ENCODE measurements around the gene NFIC. TPM values are rescaled to one million over a fixed set of nuclear protein-coding genes. Genes with fewer than 3 reads are reported as not detected.

Gene NFIC
- total and polyA plus RNA-seq, 10 of the 15 experiments (the other 5 are each of a cell fraction or from before 2014, with no cell fraction given): 0.71 to 53.5 (median 10.2) TPM

- 89% methylated on average over 2 of the region's 2 CpGs for WGBS (ENCODE audit: insufficient coverage, insufficient replicate concordance, low lambda C conversion rate, missing lambda C conversion rate)
- no peak overlapping the region for H3K9ac ChIP-seq (ENCODE audit: control insufficient read depth, insufficient read depth, low read length)
- H2AFZ ChIP-seq (ENCODE audit: control insufficient read depth, low read depth, low read length): no peak overlapping the region
- peaks cover 4% of the 10 kb centered on the region; the same call in 1 of the 2 replicates for H3K4me1 ChIP-seq (ENCODE audit: control insufficient read depth, insufficient read depth, low read length)
- CTCF ChIA-PET: interaction anchor here (0.6 kb wide), 1 partner anchor 90 kb away, joined by 3 read pairs; no protein-coding TSS in a partner anchor
- BruUV-seq (replicated peaks): no TSS peak
- in situ Hi-C loops (cut with MboI): no loop called here
- no peaks in the 10 kb centered on the region for H3K27me3 ChIP-seq (replicated peaks in 1 of 2; ENCODE audit: control insufficient read depth in 2 of 2, insufficient read depth in 2 of 2, low read length in 1 of 2)
- SMC1A ChIA-PET (ENCODE audit: uncharacterized antibody, unreplicated experiment): interaction anchor here (0.6 kb wide), 1 partner anchor 35 kb away, joined by 3 read pairs; no protein-coding TSS in a partner anchor
- H3K79me2 ChIP-seq (ENCODE audit: control insufficient read depth, insufficient read depth, low read length): peaks cover 5% of the 10 kb centered on the region
- no peak overlapping the region for H3K27ac ChIP-seq (ENCODE audit: control insufficient read depth, insufficient read depth)
- intact Hi-C loops (cut with micrococcal nuclease; ENCODE audit: unreplicated experiment): no loop called here
- H3K4me3 ChIP-seq: no peak overlapping the region
- TF ChIP-seq KAT2A (conservative IDR thresholded peaks at IDR 0.05; ENCODE audit: control insufficient read depth, low read depth, low read length) (no peak), BRCA1 (IDR thresholded peaks at IDR 0.05; ENCODE audit: low read depth, low read length) (no peak), E2F8 (IDR thresholded peaks at IDR 0.05; ENCODE audit: low read depth, partially characterized antibody) (no peak), ZBTB40 (IDR thresholded peaks at IDR 0.05; ENCODE audit: borderline replicate concordance) (no peak), FOXM1 (IDR thresholded peaks at IDR 0.05; ENCODE audit: low read depth, low read length) (no peak), SREBF1 (IDR thresholded peaks at IDR 0.05; ENCODE audit: low read length) (no peak)
- RAD21 ChIA-PET (ENCODE audit: unreplicated experiment): no interaction called here
- DNase-seq (ENCODE audit: low read depth, low spot score) (no peak), ATAC-seq (no peak), FAIRE-seq (no peak)
- H3K9me3 ChIP-seq (replicated peaks; ENCODE audit: control insufficient read depth, insufficient read depth, low read length): no peaks in the 10 kb centered on the region
- POLR2A ChIA-PET: no interaction called here
- H4K20me1 ChIP-seq (ENCODE audit: control insufficient read depth, insufficient read depth): no peaks in the 10 kb centered on the region
- H3K4me2 ChIP-seq (ENCODE audit: control insufficient read depth, insufficient read depth): no peak overlapping the region
- peaks cover 3 to 18% of the 10 kb centered on the region in 2 experiments; a peak in 2 of 4 replicates for H3K36me3 ChIP-seq (ENCODE audit: control insufficient read depth in 2 of 2, insufficient read depth in 2 of 2, low read length in 1 of 2)
Measured at GRCh38 chr19:3518659-3519058, 152.3 kb downstream of the NFIC start.

Small RNA genes lying within 50 kb of the gene (small RNA-seq; reads per million reads assigned to genes)
- not detected for gene AC005514.1

Other genes with a start within 250 kb of the NFIC start
Only the 7 nearest of the 13 such genes appear.
- gene NCLN, start 180.7 kb upstream of the NFIC start, total RNA-seq (2014; rRNA removed): 35.0 and 43.0 TPM in 2 replicates
- gene NCLN, start 180.7 kb upstream of the NFIC start, total RNA-seq (2014; rRNA removed; fragmentation: Illumina TruSeq; extraction: Trizol): 14.5 and 18.6 TPM in 2 replicates
- 69.2 and 79.1 TPM in 2 replicates for gene NCLN, start 180.7 kb upstream of the NFIC start, total RNA-seq (2021)
- 10.7 and 29.5 TPM in 2 replicates for gene NCLN, start 180.7 kb upstream of the NFIC start, polyA plus RNA-seq (2011; rRNA removed)
- 2.3 and 11.6 TPM in 2 replicates for gene NCLN, start 180.7 kb upstream of the NFIC start, polyA plus RNA-seq (2014; fragmentation: Illumina TruSeq; extraction: Trizol)
- gene NCLN, start 180.7 kb upstream of the NFIC start, polyA plus RNA-seq (2014; fragmentation: Nextera tagmentation; extraction: Ambion mirVana): 1 to 10 TPM; 2.2 to 7.2 TPM
- gene NCLN, start 180.7 kb upstream of the NFIC start, polyA plus RNA-seq (2014; rRNA removed): 42.6 and 64.0 TPM in 2 replicates
- 10 to 100 TPM; 71.8 to 75.2 TPM for gene NCLN, start 180.7 kb upstream of the NFIC start, polyA plus RNA-seq (2016; fragmentation: Nextera tagmentation; extraction: Ambion mirVana)
- gene CELF5, start 141.9 kb upstream of the NFIC start, total RNA-seq (2014; rRNA removed): not detected in 2 replicates
- not detected in 2 replicates for gene CELF5, start 141.9 kb upstream of the NFIC start, total RNA-seq (2014; rRNA removed; fragmentation: Illumina TruSeq; extraction: Trizol)
- not detected in 2 replicates for gene CELF5, start 141.9 kb upstream of the NFIC start, total RNA-seq (2021)
- gene CELF5, start 141.9 kb upstream of the NFIC start, polyA plus RNA-seq (2011; rRNA removed): 0.01 and 0.04 TPM in 2 replicates
- gene CELF5, start 141.9 kb upstream of the NFIC start, polyA plus RNA-seq (2014; fragmentation: Illumina TruSeq; extraction: Trizol): not detected in 2 replicates
- gene CELF5, start 141.9 kb upstream of the NFIC start, polyA plus RNA-seq (2014; fragmentation: Nextera tagmentation; extraction: Ambion mirVana): not detected
- 0.01 and 0.16 TPM in 2 replicates for gene CELF5, start 141.9 kb upstream of the NFIC start, polyA plus RNA-seq (2014; rRNA removed)
- gene CELF5, start 141.9 kb upstream of the NFIC start, polyA plus RNA-seq (2016; fragmentation: Nextera tagmentation; extraction: Ambion mirVana): not detected
- 0.17 TPM in 1 of 2 replicates, not detected in the other for gene SMIM24, start 113.9 kb downstream of the NFIC start, total RNA-seq (2014; rRNA removed)
- gene SMIM24, start 113.9 kb downstream of the NFIC start, total RNA-seq (2014; rRNA removed; fragmentation: Illumina TruSeq; extraction: Trizol): 0.41 TPM in 1 of 2 replicates, not detected in the other
- 0.36 TPM in 1 of 2 replicates, not detected in the other for gene SMIM24, start 113.9 kb downstream of the NFIC start, total RNA-seq (2021)
- 0.22 TPM in 1 of 2 replicates, not detected in the other for gene SMIM24, start 113.9 kb downstream of the NFIC start, polyA plus RNA-seq (2011; rRNA removed)
- gene SMIM24, start 113.9 kb downstream of the NFIC start, polyA plus RNA-seq (2014; fragmentation: Illumina TruSeq; extraction: Trizol): 0.24 TPM in 1 of 2 replicates, not detected in the other
- gene SMIM24, start 113.9 kb downstream of the NFIC start, polyA plus RNA-seq (2014; fragmentation: Nextera tagmentation; extraction: Ambion mirVana): under 1 TPM; 0.14 to 0.44 TPM
- gene SMIM24, start 113.9 kb downstream of the NFIC start, polyA plus RNA-seq (2014; rRNA removed): not detected in 2 replicates
- not detected for gene SMIM24, start 113.9 kb downstream of the NFIC start, polyA plus RNA-seq (2016; fragmentation: Nextera tagmentation; extraction: Ambion mirVana)
- gene SMIM44, start 116.9 kb downstream of the NFIC start, total RNA-seq (2014; rRNA removed): not detected in 2 replicates
- gene SMIM44, start 116.9 kb downstream of the NFIC start, total RNA-seq (2014; rRNA removed; fragmentation: Illumina TruSeq; extraction: Trizol): not detected in 2 replicates
- not detected in 2 replicates for gene SMIM44, start 116.9 kb downstream of the NFIC start, total RNA-seq (2021)
- not detected in 2 replicates for gene SMIM44, start 116.9 kb downstream of the NFIC start, polyA plus RNA-seq (2011; rRNA removed)
- gene SMIM44, start 116.9 kb downstream of the NFIC start, polyA plus RNA-seq (2014; fragmentation: Illumina TruSeq; extraction: Trizol): not detected in 2 replicates
- not detected for gene SMIM44, start 116.9 kb downstream of the NFIC start, polyA plus RNA-seq (2014; fragmentation: Nextera tagmentation; extraction: Ambion mirVana)
- not detected in 2 replicates for gene SMIM44, start 116.9 kb downstream of the NFIC start, polyA plus RNA-seq (2014; rRNA removed)
- not detected for gene SMIM44, start 116.9 kb downstream of the NFIC start, polyA plus RNA-seq (2016; fragmentation: Nextera tagmentation; extraction: Ambion mirVana)
- gene DOHH, start 134.1 kb downstream of the NFIC start, total RNA-seq (2014; rRNA removed): 20.2 and 25.4 TPM in 2 replicates
- 2.6 and 3.0 TPM in 2 replicates for gene DOHH, start 134.1 kb downstream of the NFIC start, total RNA-seq (2014; rRNA removed; fragmentation: Illumina TruSeq; extraction: Trizol)
- gene DOHH, start 134.1 kb downstream of the NFIC start, total RNA-seq (2021): 17.7 and 19.3 TPM in 2 replicates
- gene DOHH, start 134.1 kb downstream of the NFIC start, polyA plus RNA-seq (2011; rRNA removed): 1.8 and 4.0 TPM in 2 replicates
- gene DOHH, start 134.1 kb downstream of the NFIC start, polyA plus RNA-seq (2014; fragmentation: Illumina TruSeq; extraction: Trizol): 0.22 and 0.48 TPM in 2 replicates
- gene DOHH, start 134.1 kb downstream of the NFIC start, polyA plus RNA-seq (2014; fragmentation: Nextera tagmentation; extraction: Ambion mirVana): under 1 TPM; 0.11 to 0.38 TPM
- gene DOHH, start 134.1 kb downstream of the NFIC start, polyA plus RNA-seq (2014; rRNA removed): 19.7 and 24.6 TPM in 2 replicates
- 10 to 100 TPM; 23.5 to 28.6 TPM for gene DOHH, start 134.1 kb downstream of the NFIC start, polyA plus RNA-seq (2016; fragmentation: Nextera tagmentation; extraction: Ambion mirVana)
- 30.6 and 35.1 TPM in 2 replicates for gene FZR1, start 139.7 kb downstream of the NFIC start, total RNA-seq (2014; rRNA removed)
- gene FZR1, start 139.7 kb downstream of the NFIC start, total RNA-seq (2014; rRNA removed; fragmentation: Illumina TruSeq; extraction: Trizol): 9.6 and 12.3 TPM in 2 replicates
- 42.8 and 44.2 TPM in 2 replicates for gene FZR1, start 139.7 kb downstream of the NFIC start, total RNA-seq (2021)
- 13.0 and 28.1 TPM in 2 replicates for gene FZR1, start 139.7 kb downstream of the NFIC start, polyA plus RNA-seq (2011; rRNA removed)
- 2.2 and 15.4 TPM in 2 replicates for gene FZR1, start 139.7 kb downstream of the NFIC start, polyA plus RNA-seq (2014; fragmentation: Illumina TruSeq; extraction: Trizol)
- gene FZR1, start 139.7 kb downstream of the NFIC start, polyA plus RNA-seq (2014; fragmentation: Nextera tagmentation; extraction: Ambion mirVana): under 1 TPM; 0.11 to 0.55 TPM
- 30.8 and 46.7 TPM in 2 replicates for gene FZR1, start 139.7 kb downstream of the NFIC start, polyA plus RNA-seq (2014; rRNA removed)
- 10 to 100 TPM; 33.5 to 36.2 TPM for gene FZR1, start 139.7 kb downstream of the NFIC start, polyA plus RNA-seq (2016; fragmentation: Nextera tagmentation; extraction: Ambion mirVana)
- gene TEKTIP1, start 172.6 kb downstream of the NFIC start, total RNA-seq (2014; rRNA removed): not detected in 2 replicates
- not detected in 2 replicates for gene TEKTIP1, start 172.6 kb downstream of the NFIC start, total RNA-seq (2014; rRNA removed; fragmentation: Illumina TruSeq; extraction: Trizol)
- 1.7 and 2.6 TPM in 2 replicates for gene TEKTIP1, start 172.6 kb downstream of the NFIC start, total RNA-seq (2021)
- 0.18 TPM in 1 of 2 replicates, not detected in the other for gene TEKTIP1, start 172.6 kb downstream of the NFIC start, polyA plus RNA-seq (2011; rRNA removed)
- not detected in 2 replicates for gene TEKTIP1, start 172.6 kb downstream of the NFIC start, polyA plus RNA-seq (2014; fragmentation: Illumina TruSeq; extraction: Trizol)
- gene TEKTIP1, start 172.6 kb downstream of the NFIC start, polyA plus RNA-seq (2014; fragmentation: Nextera tagmentation; extraction: Ambion mirVana): not detected
- gene TEKTIP1, start 172.6 kb downstream of the NFIC start, polyA plus RNA-seq (2014; rRNA removed): 0.69 and 1.1 TPM in 2 replicates
- gene TEKTIP1, start 172.6 kb downstream of the NFIC start, polyA plus RNA-seq (2016; fragmentation: Nextera tagmentation; extraction: Ambion mirVana): under 1 TPM; 0.45 to 0.60 TPM